ENCODE results near the gene OR4C15.

OR4C15 gene

DNA sequence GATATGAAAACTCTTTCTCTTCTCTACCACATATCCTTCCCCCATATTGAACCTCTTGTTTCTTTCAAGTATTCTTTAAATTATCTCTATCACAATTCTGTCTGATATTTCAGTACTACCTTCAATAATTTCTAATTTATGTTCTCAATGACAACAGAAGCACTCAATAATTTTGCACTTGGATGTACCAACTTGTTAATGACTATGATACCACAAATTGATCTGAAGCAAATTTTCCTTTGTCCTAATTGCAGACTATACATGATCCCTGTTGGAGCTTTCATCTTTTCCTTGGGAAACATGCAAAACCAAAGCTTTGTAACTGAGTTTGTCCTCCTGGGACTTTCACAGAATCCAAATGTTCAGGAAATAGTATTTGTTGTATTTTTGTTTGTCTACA is at the start of gene OR4C15:
TSS of gene OR4C15 (plus strand) at position 301 of the 400 bp plus-strand sequence. CDS start at position 301, 0 bp downstream.
- TF ChIP-seq CTCF (IDR thresholded peaks at IDR 0.05; ENCODE audit: unreplicated experiment in 3 of 3) = no peak
- Mint-ChIP-seq H3K27ac (no peak within 1 kb of the TSS), H3K36me3 (ENCODE audit: low read depth) (no peaks in the 10 kb centered on the region), H3K9me3 (peaks cover 33% of the 10 kb centered on the region), H3K27me3 (ENCODE audit: low read depth) (no peaks in the 10 kb centered on the region), H3K4me1 (no peaks in the 10 kb centered on the region), H3K4me3 (no peak within 1 kb of the TSS)

- Mint-ChIP-seq H3K9me3 (peaks cover 26% of the 10 kb centered on the region), H3K27me3 (ENCODE audit: low read depth) (no peaks in the 10 kb centered on the region), H3K4me3 (no peak within 1 kb of the TSS), H3K4me1 (no peaks in the 10 kb centered on the region), H3K27ac (no peak within 1 kb of the TSS), H3K36me3 (ENCODE audit: low read depth) (no peaks in the 10 kb centered on the region)
- TF ChIP-seq CTCF (IDR thresholded peaks at IDR 0.05; ENCODE audit: unreplicated experiment in 3 of 3) = no peak
Observed at GRCh38 chr11:55571828-55572227, 17.6 kb downstream of the OR4C15 start, which contains the start of gene OR4C16. Gene OR4C16, plus strand, starts transcription at chr11:55572128. Its CDS starts 0 bp downstream, at chr11:55572128.

GRCh38 chr11:55572548-55572947 is 18.3 kb downstream of the OR4C15 start:
- Mint-ChIP-seq H3K27me3 (ENCODE audit: low read depth) (no peaks in the 10 kb centered on the region), H3K36me3 (ENCODE audit: low read depth) (no peaks in the 10 kb centered on the region), H3K4me1 (no peaks in the 10 kb centered on the region), H3K4me3 (no peak overlapping the region), H3K27ac (no peak overlapping the region), H3K9me3 (peaks cover 32% of the 10 kb centered on the region)
- TF ChIP-seq CTCF (IDR thresholded peaks at IDR 0.05; ENCODE audit: unreplicated experiment in 3 of 3) = no peak
